Muscle of leg (tissue), 11 donors: ENCODE measurements around the gene PARD3. TPM values are rescaled to one million over a fixed set of nuclear protein-coding genes. Genes with fewer than 3 reads are reported as not detected.

Experiments
- DNase-seq: peaks from one replicate; pipeline ENCODE4 v3.0.0; 2013
- H3K27ac ChIP-seq: one replicate; pipeline ENCODE4 v1.5.1; 2013; ENCODE audit warnings: mild to moderate bottlenecking, low read length, control low read depth
- H3K27me3 ChIP-seq: one replicate; pipeline ENCODE4 v1.6.1; 2013; ENCODE audit warnings: low read length; ENCODE audit not compliant: control insufficient read depth, insufficient read depth
- H3K36me3 ChIP-seq: one replicate; pipeline ENCODE4 v1.6.1; 2013; ENCODE audit warnings: low read length; ENCODE audit not compliant: control insufficient read depth, insufficient read depth
- H3K4me1 ChIP-seq: one replicate; pipeline ENCODE4 v1.6.1; 2013; ENCODE audit warnings: low read length; ENCODE audit not compliant: control insufficient read depth, insufficient read depth
- H3K4me3 ChIP-seq: one replicate; pipeline ENCODE4 v1.5.1; 2013; ENCODE audit warnings: low read length, control low read depth
- H3K9me3 ChIP-seq: replicated peaks from 2 replicates; pipeline ENCODE4 v1.6.1; 2013; ENCODE audit warnings: low read depth, low read length; ENCODE audit not compliant: control insufficient read depth
- WGBS: methylation state at CpG from one replicate; pipeline ENCODE4 v1.1.5; 2013; ENCODE audit warnings: missing lambda C conversion rate; ENCODE audit not compliant: insufficient coverage; 5-methylcytosine and 5-hydroxymethylcytosine counted together
- polyA plus RNA-seq, 8 donors: library from polyadenylated mRNA; unstranded; fragments of 120-200 nt; gene quantifications; one replicate each; pipeline versions ENCODE4 v1.2.1 to v1.2.3, GENCODE V29; 2013; ENCODE audit warnings: inconsistent platforms in 1 of 8, low replicate concordance in 1 of 8; ENCODE audit not compliant: insufficient read length in 8 of 8, insufficient read depth in 1 of 8
- total RNA-seq: library from RNA; stranded (reverse); fragments of 120-200 nt; gene quantifications from one replicate; pipeline ENCODE4 v1.2.4, GENCODE V29; 2013

PARD3 gene
- total and polyA plus RNA-seq, 9 donors: 32.4 to 59.0 (median 41.9) TPM

GRCh38 chr10:34384372-34384771 lies 430.7 kb downstream of the PARD3 start:
- Histone ChIP-seq H3K36me3 (peaks cover 6% of the 10 kb centered on the region), H3K9me3 (no peaks in the 10 kb centered on the region), H3K27ac (no peak overlapping the region), H3K4me3 (no peak overlapping the region), H3K27me3 (no peaks in the 10 kb centered on the region), H3K4me1 (no peaks in the 10 kb centered on the region)
- DNase-seq: no peak
- 92% methylated on average over 2 of the region's 4 CpGs for WGBS

- H3K9me3 ChIP-seq: no peaks in the 10 kb centered on the region
- H3K27ac ChIP-seq: no peak overlapping the region
- WGBS: 96% methylated on average over 6 of the region's 10 CpGs
- no peaks in the 10 kb centered on the region for H3K4me1 ChIP-seq
- no peaks in the 10 kb centered on the region for H3K27me3 ChIP-seq
- no peak overlapping the region for H3K4me3 ChIP-seq
- H3K36me3 ChIP-seq: peaks cover 9% of the 10 kb centered on the region
- DNase-seq: no peak
Measured at GRCh38 chr10:34382626-34383025, 432.5 kb downstream of the PARD3 start.

DNA sequence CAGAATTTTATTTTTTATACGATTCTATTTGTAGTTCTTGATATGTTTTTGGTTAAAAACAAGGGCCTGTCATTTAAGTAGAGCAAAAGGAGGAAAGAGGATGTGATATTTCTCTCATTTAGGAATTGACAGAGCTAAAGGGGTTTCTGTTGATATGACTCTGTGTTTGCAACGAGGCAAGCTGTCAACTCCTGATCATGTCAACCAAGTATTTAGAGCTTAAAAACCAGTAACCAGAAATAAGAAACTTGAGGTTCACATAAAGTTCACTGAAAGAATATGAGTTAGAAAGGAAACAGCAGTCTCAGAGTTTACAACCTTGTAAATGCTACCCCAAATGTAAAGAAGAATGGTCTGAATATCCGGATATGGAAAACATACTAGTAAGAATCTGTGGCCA lies 434.2 kb downstream of the PARD3 start:
- Histone ChIP-seq H3K4me3 (no peak overlapping the region), H3K27ac (no peak overlapping the region), H3K9me3 (no peaks in the 10 kb centered on the region), H3K27me3 (no peaks in the 10 kb centered on the region), H3K4me1 (no peaks in the 10 kb centered on the region), H3K36me3 (peaks cover 9% of the 10 kb centered on the region)
- no peak for DNase-seq
- 60% methylated on average over 1 of the region's 3 CpGs for WGBS

DNA sequence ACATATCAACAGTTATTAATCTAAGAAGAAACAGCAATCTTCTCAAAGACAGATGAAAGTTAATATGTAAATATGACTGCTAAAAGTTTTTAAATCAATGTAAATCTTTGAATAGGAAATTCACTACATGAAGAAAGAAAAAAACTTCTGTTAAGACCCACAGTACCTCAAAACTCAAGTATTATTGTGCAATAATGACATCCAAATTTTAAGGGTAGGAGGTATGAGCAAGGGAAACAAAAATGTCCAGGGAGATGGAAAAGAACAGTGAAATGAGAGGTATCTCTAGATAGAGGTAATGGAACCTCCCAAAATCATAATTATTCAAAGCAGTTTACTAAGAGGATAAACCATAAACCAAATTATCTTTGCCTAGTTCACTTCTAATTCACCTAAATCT lies 436.8 kb downstream of the PARD3 start:
- no peak overlapping the region for H3K4me3 ChIP-seq
- no peaks in the 10 kb centered on the region for H3K9me3 ChIP-seq
- no peaks in the 10 kb centered on the region for H3K27me3 ChIP-seq
- no peak overlapping the region for H3K27ac ChIP-seq
- DNase-seq: no peak
- H3K4me1 ChIP-seq: no peaks in the 10 kb centered on the region
- peaks cover 10% of the 10 kb centered on the region for H3K36me3 ChIP-seq

GRCh38 chr10:34377833-34378232 lies 437.3 kb downstream of the PARD3 start:
- no peaks in the 10 kb centered on the region for H3K27me3 ChIP-seq
- H3K9me3 ChIP-seq: no peaks in the 10 kb centered on the region
- no peaks in the 10 kb centered on the region for H3K4me1 ChIP-seq
- DNase-seq: no peak
- no peak overlapping the region for H3K4me3 ChIP-seq
- peaks cover 10% of the 10 kb centered on the region for H3K36me3 ChIP-seq
- WGBS: no CpG with 5 or more reads among the region's 5 CpGs
- no peak overlapping the region for H3K27ac ChIP-seq

DNA sequence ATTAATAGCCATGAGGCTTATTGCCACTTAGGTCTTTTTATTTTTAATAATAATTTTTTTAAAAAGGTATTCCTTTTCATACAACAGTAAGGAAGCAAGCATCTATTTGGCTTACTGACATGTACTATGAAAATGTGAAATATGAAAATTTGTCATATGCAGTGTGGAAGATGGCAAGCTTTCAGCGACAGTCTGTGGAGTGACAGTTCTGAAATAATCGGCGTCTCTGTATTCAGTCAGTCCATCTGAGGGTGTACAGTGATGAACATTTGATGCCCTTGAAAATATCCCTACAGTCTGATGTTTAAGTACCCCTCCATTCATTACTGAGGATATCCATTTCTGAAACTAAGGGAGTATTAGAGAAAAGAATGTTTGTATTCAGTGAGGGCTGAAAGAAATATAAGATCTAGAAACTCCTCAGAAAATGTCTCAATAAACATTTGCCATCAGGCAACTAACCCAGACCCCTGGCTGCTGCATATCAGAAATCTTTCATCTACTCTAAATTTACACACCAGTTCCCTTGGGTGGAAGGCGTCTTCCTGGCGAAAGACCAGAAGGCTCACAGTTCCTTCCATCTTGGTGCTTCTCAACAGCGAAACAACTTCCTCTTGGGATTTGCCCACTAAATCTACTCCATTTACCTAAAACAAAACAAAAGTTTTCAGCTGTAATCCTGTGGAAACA lies 440.6 kb downstream of the PARD3 start:
- Histone ChIP-seq H3K9me3 (peaks cover 2% of the 10 kb centered on the region), H3K36me3 (peaks cover 6% of the 10 kb centered on the region), H3K27me3 (no peaks in the 10 kb centered on the region), H3K4me1 (no peaks in the 10 kb centered on the region), H3K27ac (no peak overlapping the region), H3K4me3 (no peak overlapping the region)
- WGBS: 41% methylated on average over 4 of the region's 6 CpGs
- DNase-seq: peak; percentile 61

DNA sequence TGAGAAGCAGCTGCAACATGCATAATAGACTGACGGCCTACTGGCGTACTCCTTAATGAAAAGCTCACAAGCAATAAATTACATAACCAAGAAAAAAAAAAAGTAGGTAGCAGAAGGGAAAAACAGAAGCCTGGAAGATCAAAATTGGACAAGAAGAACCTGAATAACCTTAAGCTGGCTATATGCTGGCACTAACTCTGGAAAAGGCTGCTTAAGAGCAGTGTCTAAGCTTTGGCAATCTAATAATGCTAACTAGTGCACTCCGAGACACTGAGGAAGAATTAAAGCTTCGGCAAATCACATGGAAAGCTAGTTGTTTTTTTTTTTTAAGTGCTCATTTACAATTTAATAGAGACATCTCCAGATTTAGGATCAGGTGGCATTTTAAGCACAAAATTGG lies 441.9 kb downstream of the PARD3 start:
- DNase-seq: peak; percentile 89
- no CpG with 5 or more reads among the region's 4 CpGs for WGBS
- no peak overlapping the region for H3K27ac ChIP-seq
- H3K36me3 ChIP-seq: peaks cover 6% of the 10 kb centered on the region
- peaks cover 2% of the 10 kb centered on the region for H3K9me3 ChIP-seq
- H3K4me1 ChIP-seq: no peaks in the 10 kb centered on the region
- H3K4me3 ChIP-seq: no peak overlapping the region
- H3K27me3 ChIP-seq: no peaks in the 10 kb centered on the region

DNA sequence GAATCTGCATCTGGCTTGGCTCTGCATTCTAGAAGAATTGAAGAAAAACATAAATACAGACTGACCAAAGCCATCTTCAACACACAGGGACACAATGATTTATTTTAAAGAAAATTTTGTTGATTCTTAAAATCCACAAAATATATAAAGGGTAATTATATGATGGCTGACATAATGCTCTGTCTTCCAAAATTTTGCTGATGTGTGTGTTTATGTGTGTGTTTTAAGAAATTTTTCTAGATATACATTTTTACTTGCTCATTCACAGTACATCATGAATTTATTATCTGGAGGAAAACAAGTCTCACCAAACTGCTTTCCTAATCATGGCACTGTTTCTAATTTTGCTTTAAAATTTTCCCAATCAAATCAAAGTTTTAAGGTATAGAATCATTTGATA lies 442.6 kb downstream of the PARD3 start:
- H3K36me3 ChIP-seq: peaks cover 10% of the 10 kb centered on the region
- H3K4me3 ChIP-seq: no peak overlapping the region
- no peak for DNase-seq
- no peak overlapping the region for H3K27ac ChIP-seq
- H3K27me3 ChIP-seq: no peaks in the 10 kb centered on the region
- H3K4me1 ChIP-seq: no peaks in the 10 kb centered on the region
- peaks cover 2% of the 10 kb centered on the region for H3K9me3 ChIP-seq

GRCh38 chr10:34370126-34370525 lies 445.0 kb downstream of the PARD3 start:
- H3K4me3 ChIP-seq: no peak overlapping the region
- peaks cover 2% of the 10 kb centered on the region for H3K9me3 ChIP-seq
- peaks cover 10% of the 10 kb centered on the region for H3K36me3 ChIP-seq
- DNase-seq: no peak
- no CpG with 5 or more reads among the region's 5 CpGs for WGBS
- no peaks in the 10 kb centered on the region for H3K4me1 ChIP-seq
- no peaks in the 10 kb centered on the region for H3K27me3 ChIP-seq
- no peak overlapping the region for H3K27ac ChIP-seq

DNA sequence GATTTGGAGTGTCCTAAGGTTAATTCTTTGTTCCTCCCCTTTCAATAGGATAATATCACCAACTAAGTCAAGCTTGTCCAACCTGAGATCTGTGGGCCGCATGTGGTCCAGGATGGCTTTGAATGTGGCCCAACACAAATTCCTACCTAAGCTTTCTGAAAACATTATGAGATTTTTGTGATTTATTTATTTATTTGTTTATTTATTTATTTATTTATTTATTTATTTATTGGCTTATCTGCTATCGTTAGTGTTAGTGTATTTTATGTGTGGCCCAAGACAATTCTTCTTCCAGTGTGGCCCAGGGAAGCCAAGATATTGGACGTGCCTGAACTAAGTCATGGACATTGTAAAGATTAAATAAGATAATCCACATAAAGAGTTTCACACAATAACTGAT lies 446.0 kb downstream of the PARD3 start:
- Histone ChIP-seq H3K4me1 (no peaks in the 10 kb centered on the region), H3K9me3 (peaks cover 2% of the 10 kb centered on the region), H3K27me3 (no peaks in the 10 kb centered on the region), H3K4me3 (no peak overlapping the region), H3K36me3 (peaks cover 8% of the 10 kb centered on the region), H3K27ac (no peak overlapping the region)
- no peak for DNase-seq
- WGBS: no CpG with 5 or more reads among the region's 3 CpGs
